Gastroesophageal sphincter (tissue), 4 donors: Measurements from ENCODE around the gene RIPPLY3. TPM values are rescaled to one million over a fixed set of nuclear protein-coding genes. Genes with fewer than 3 reads are reported as not detected.
A peak's percentile ranks its signal among the peaks of the same experiment; 100 is the strongest.

Experiments used
- ATAC-seq: fragments of 150-250 bp; one replicate; pipeline ENCODE4 v1.9.1; 2016; ENCODE audit warnings: mild to moderate bottlenecking, moderate library complexity
- H3K27ac ChIP-seq, 4 donors: fragments of 200-600 bp; sonication (generic) in 3 of 4; 1 replicate in 3 of 4; 2 replicates in 1 of 4; pipeline ENCODE4 v1.5.1; 2016 to 2019
- H3K27me3 ChIP-seq: fragments of 200-600 bp; sonication (generic); one replicate; pipeline ENCODE4 v1.5.1; 2019
- H3K36me3 ChIP-seq, 2 donors: fragments of 200-600 bp; sonication (generic); one replicate each; pipeline ENCODE4 v1.5.1; 2019; ENCODE audit warnings: control low read depth in 1 of 2
- H3K4me1 ChIP-seq, 3 donors: fragments of 200-600 bp; sonication (generic); 1 replicate in 2 of 3; 2 replicates in 1 of 3; pipeline ENCODE4 v1.5.1; 2016 to 2019; ENCODE audit warnings: control low read depth in 2 of 3
- H3K4me3 ChIP-seq, 2 donors: fragments of 200-600 bp; sonication (generic); one replicate each; pipeline ENCODE4 v1.5.1; 2019; ENCODE audit warnings: mild to moderate bottlenecking in 1 of 2, moderate library complexity in 1 of 2
- H3K9me3 ChIP-seq, 3 donors: fragments of 200-600 bp; sonication (generic); one replicate each; pipeline ENCODE4 v1.5.1; 2017 to 2019; ENCODE audit warnings: control low read depth in 2 of 3
- EP300 ChIP-seq: sonication (generic); formaldehyde crosslinking; IDR thresholded peaks from one replicate; pipeline ENCODE4 v1.6.1; 2017; ENCODE audit warnings: antibody characterized with exemption, mild to moderate bottlenecking
- POLR2A ChIP-seq, 2 donors: fragments of 450-650 bp; IDR thresholded peaks; one replicate each; pipeline ENCODE4 v1.6.1; 2017; ENCODE audit warnings: antibody characterized with exemption in 2 of 2, mild to moderate bottlenecking in 2 of 2, moderate library complexity in 1 of 2
- POLR2AphosphoS5 ChIP-seq: sonication (generic); formaldehyde crosslinking; IDR thresholded peaks from one replicate; pipeline ENCODE4 v1.6.1; 2017; ENCODE audit warnings: antibody characterized with exemption
- WGBS, 2 donors: methylation state at CpG; one replicate each; pipeline ENCODE4 v1.1.5; 2018; ENCODE audit warnings: low coverage in 1 of 2; 5-methylcytosine and 5-hydroxymethylcytosine counted together
- total RNA-seq, 4 donors: library from RNA; depleted of rRNA; stranded (reverse); fragments of >200 nt; gene quantifications; one replicate each; pipeline ENCODE4 v1.1.0, GENCODE V29; 2016
- TF ChIP-seq, protein P1 (sequence below), 4 experiments: fragments of 200-600 bp in 2 of 4; fragments of 450-650 bp in 2 of 4; sonication (generic) in 1 of 4; IDR thresholded peaks; one replicate each; pipeline ENCODE4 v1.5.1; 2017 to 2019; ENCODE audit warnings: antibody characterized with exemption in 4 of 4, mild to moderate bottlenecking in 2 of 4, moderate library complexity in 2 of 4

RIPPLY3 gene
- total RNA-seq, 4 donors from 2014 or later, result not detected

DNA sequence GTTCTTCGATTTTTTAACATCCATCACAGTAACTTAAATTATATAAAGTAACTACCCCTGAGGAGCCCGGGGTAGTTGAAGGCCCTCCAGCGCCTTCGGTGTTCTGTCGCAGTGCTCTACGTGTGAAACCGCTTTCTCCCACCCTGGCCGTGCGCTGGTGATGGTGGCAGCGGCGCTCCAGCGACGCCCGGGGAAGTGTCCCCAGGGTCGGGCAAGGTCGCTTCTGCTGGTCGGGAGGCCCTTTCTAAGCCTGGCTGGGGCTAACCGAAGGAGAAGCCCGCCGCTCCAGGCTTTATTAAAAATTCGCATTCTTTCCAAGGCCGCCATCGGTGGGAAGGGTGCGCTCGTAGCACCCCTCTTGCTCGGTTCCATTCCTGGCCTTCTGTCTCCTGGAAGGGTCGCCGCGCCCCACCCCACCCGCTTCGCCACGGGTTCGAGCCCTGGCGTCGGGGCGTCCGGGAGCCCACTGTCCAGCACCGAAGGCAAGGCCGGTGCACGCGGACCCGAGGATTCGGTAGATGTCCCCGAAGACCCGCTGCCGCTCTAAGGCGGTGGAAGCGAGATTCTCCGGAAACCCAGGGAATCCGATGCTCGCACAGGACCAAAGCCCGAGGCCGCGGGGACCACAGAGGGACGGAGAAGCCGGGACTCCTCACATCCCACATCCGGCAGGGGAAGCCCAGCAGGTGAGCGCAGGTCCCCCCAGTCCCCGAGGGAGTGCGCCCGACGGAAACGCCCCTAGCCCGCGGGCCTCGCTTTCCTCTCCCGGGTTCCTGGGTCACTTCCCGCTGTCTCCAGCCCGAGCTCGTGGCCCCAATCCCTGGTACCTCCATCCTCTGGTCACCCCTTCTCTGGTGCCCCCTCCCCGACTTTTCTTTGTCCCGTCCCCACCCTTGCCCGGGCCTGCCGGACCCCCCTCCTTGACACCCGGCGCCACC is 685 bp upstream of the RIPPLY3 start:
- no peak for ATAC-seq
- H3K4me3 ChIP-seq, result peak overlapping the region in 1 of 2 donors; percentile 54
- H3K27me3 ChIP-seq, result peaks cover 53% of the 10 kb centered on the region
- peaks cover 0 to 26% (median 8%) of the 10 kb centered on the region in 3 donors for H3K4me1 ChIP-seq
- WGBS, 2 donors, result 2% methylated on average over 16 of the region's 76 CpGs; no CpG with 5 or more reads in 1 of the 2 donors
- TF ChIP-seq POLR2A (IDR thresholded peaks at IDR 0.05) (no peak), EP300 (no peak), POLR2AphosphoS5 (no peak)
- TF ChIP-seq, protein P1, sequence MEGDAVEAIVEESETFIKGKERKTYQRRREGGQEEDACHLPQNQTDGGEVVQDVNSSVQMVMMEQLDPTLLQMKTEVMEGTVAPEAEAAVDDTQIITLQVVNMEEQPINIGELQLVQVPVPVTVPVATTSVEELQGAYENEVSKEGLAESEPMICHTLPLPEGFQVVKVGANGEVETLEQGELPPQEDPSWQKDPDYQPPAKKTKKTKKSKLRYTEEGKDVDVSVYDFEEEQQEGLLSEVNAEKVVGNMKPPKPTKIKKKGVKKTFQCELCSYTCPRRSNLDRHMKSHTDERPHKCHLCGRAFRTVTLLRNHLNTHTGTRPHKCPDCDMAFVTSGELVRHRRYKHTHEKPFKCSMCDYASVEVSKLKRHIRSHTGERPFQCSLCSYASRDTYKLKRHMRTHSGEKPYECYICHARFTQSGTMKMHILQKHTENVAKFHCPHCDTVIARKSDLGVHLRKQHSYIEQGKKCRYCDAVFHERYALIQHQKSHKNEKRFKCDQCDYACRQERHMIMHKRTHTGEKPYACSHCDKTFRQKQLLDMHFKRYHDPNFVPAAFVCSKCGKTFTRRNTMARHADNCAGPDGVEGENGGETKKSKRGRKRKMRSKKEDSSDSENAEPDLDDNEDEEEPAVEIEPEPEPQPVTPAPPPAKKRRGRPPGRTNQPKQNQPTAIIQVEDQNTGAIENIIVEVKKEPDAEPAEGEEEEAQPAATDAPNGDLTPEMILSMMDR (IDR thresholded peaks at IDR 0.05), result no peak
- H3K27ac ChIP-seq, result no peak overlapping the region
- H3K9me3 ChIP-seq, result no peaks in the 10 kb centered on the region
- H3K36me3 ChIP-seq, result no peaks in the 10 kb centered on the region

DNA sequence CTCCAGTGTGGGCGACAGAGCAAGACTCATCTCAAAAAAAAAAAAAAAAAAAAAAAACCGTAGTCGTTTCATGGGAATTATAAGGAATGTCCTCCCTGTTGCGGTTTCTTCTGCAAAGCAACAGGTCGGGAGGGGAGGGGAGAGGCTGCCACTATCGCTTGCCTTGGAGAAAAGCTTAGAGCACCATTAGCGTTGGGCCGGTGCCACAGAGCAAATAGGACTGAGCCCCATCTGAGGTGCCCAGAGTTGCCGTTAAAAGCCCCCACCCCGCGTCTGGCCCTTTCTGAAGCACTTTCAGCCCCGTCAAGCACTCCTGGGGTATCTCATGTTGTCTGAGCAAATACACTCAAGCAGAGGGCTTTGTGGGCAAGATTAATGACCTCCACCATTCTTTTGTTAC is 2.2 kb downstream of the RIPPLY3 start:
- peaks cover 0 to 26% (median 8%) of the 10 kb centered on the region in 3 donors for H3K4me1 ChIP-seq
- no peaks in the 10 kb centered on the region for H3K9me3 ChIP-seq
- no peak overlapping the region for H3K4me3 ChIP-seq
- H3K27me3 ChIP-seq, result peaks cover 77% of the 10 kb centered on the region
- no peaks in the 10 kb centered on the region for H3K36me3 ChIP-seq
- 76 to 93% methylated on average over 9 to 11 of the region's 12 CpGs for WGBS, 2 donors
- no peak for ATAC-seq
- TF ChIP-seq POLR2AphosphoS5 (no peak), EP300 (no peak), POLR2A (IDR thresholded peaks at IDR 0.05) (no peak)
- TF ChIP-seq, protein P1 (IDR thresholded peaks at IDR 0.05), result no peak
- H3K27ac ChIP-seq, result no peak overlapping the region

DNA sequence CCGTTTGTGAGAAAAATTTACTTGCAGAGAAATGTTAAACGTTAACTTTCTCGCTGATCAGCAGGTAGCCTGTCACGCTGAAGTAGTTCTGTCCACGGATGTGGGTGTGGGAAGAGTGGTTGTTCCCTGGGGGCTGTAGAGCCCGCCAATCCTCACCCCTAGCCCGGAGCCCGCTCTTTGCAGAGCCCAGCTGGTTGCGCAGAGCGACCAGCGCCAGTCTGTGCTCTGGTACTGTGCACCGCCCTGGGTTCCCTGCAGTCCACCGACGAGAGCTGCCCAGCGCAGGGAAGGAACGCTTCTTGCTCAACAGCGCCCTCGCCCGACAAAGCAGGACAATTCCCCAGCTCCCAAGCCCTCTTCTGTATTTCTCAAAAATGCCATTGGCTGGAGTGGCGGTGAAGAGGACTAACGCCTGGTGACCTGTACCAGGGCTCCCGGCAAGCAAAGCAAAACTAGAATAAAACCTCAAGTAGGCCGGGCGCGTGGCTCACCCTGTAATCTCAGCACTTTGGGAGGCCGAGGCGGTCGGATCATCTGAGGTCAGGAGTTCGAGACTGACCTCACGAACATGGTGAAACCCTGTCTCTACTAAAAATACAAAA is 3.3 kb downstream of the RIPPLY3 start:
- no peak overlapping the region for H3K27ac ChIP-seq
- 29 to 37% methylated on average over 6 to 15 of the region's 30 CpGs for WGBS, 2 donors
- ATAC-seq, result peak; percentile 97
- TF ChIP-seq, protein P1 (IDR thresholded peaks at IDR 0.05), result peak in 3 of 4 experiments; percentile 73 to 90 (median 73)
- TF ChIP-seq POLR2AphosphoS5, result no peak
- TF ChIP-seq POLR2A (IDR thresholded peaks at IDR 0.05), result no peak
- no peaks in the 10 kb centered on the region for H3K9me3 ChIP-seq
- H3K4me3 ChIP-seq, result peak overlapping the region in 1 of 2 donors; percentile 18
- H3K27me3 ChIP-seq, result peaks cover 85% of the 10 kb centered on the region
- no peaks in the 10 kb centered on the region for H3K36me3 ChIP-seq
- H3K4me1 ChIP-seq, result peaks cover 0 to 26% (median 8%) of the 10 kb centered on the region in 3 donors

DNA sequence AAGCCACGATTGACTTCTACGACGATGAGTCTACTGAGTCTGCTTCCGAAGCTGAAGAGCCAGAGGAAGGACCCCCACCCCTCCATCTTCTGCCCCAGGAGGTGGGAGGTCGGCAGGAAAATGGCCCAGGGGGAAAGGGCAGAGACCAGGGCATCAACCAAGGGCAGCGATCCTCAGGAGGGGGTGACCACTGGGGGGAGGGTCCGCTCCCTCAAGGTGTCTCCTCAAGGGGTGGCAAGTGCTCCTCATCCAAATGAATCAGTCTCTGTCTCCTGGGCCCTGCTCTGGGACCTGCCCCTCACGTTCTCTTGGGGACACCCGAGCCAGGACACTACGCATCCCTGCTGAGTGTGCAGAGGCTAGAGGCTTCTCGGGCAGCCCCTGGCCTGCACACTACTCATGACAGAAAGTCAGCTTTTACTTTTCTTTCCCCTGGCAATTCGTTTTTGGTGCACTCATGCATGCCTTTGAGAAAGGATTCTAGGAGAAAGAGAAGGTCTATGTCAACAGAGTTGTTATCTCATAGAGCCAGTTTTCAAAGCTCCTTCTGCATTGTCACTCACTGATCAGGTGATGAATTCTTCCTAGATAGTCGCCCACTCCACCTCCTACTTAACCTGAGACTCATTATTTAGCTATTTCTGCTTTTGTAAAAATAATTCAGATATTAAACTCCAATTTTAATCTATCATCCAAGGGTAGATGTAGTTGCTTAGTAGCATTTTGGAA is 11.6 kb downstream of the RIPPLY3 start:
- no peaks in the 10 kb centered on the region for H3K4me1 ChIP-seq
- peaks cover 33% of the 10 kb centered on the region for H3K27me3 ChIP-seq
- no peak for ATAC-seq
- H3K27ac ChIP-seq, result no peak overlapping the region
- 75 to 78% methylated on average over 9 to 10 of the region's 13 CpGs for WGBS, 2 donors
- H3K36me3 ChIP-seq, result no peaks in the 10 kb centered on the region
- no peak for TF ChIP-seq POLR2AphosphoS5
- TF ChIP-seq, protein P1 (IDR thresholded peaks at IDR 0.05), result no peak
- TF ChIP-seq POLR2A (IDR thresholded peaks at IDR 0.05), result no peak
- no peak for TF ChIP-seq EP300
- H3K9me3 ChIP-seq, result no peaks in the 10 kb centered on the region
- no peak overlapping the region for H3K4me3 ChIP-seq
